A673 (cell line): Measurements from ENCODE around the gene SLC39A12. TPM values are rescaled to one million over a fixed set of nuclear protein-coding genes. Genes with fewer than 3 reads are reported as not detected.

Experiments
- BruUV-seq: library from RNA; stranded (reverse); fragments of 400-500 nt; replicated peaks from 2 replicates; lab custom pipeline; 2021; lab: Mats Ljungman, UMichigan
- CTCF ChIA-PET: fragments of 300-600 bp; sonication (Branson Sonifier 250); formaldehyde crosslinking; loops from one replicate; lab custom pipeline; 2022; ENCODE audit warnings: antibody characterized with exemption; lab: Charles Lee
- POLR2A ChIA-PET: fragments of 300-600 bp; sonication (Branson Sonifier 250); formaldehyde crosslinking; loops from one replicate; lab custom pipeline; 2022; ENCODE audit warnings: antibody characterized with exemption; ENCODE audit not compliant: low non-redundant PET; lab: Charles Lee
- DNase-seq: peaks from one replicate; pipeline ENCODE4 v3.0.0-alpha.2; 2015; ENCODE audit warnings: low spot score
- H3K27ac ChIP-seq: fragments of 200-600 bp; sonication (generic); 2 replicates; pipeline ENCODE4 v1.5.1; 2016; ENCODE audit warnings: mixed run types, low read depth, mild to moderate bottlenecking, mixed read lengths, antibody characterized with exemption, low read length; ENCODE audit not compliant: poor library complexity, severe bottlenecking
- H3K27me3 ChIP-seq: fragments of 200-600 bp; sonication (generic); replicated peaks from 2 replicates; pipeline ENCODE4 v1.6.1; 2017; ENCODE audit warnings: mixed run types, low read depth, mild to moderate bottlenecking, mixed read lengths, antibody characterized with exemption, low read length; ENCODE audit not compliant: insufficient read depth, poor library complexity
- H3K36me3 ChIP-seq: fragments of 200-600 bp; sonication (generic); 2 replicates; pipeline ENCODE4 v1.6.1; 2016; ENCODE audit warnings: mixed run types, mild to moderate bottlenecking, mixed read lengths, antibody characterized with exemption, low read length; ENCODE audit not compliant: insufficient read depth, poor library complexity, severe bottlenecking
- H3K4me1 ChIP-seq: fragments of 200-600 bp; sonication (generic); 2 replicates; pipeline ENCODE4 v1.6.1; 2017; ENCODE audit warnings: mixed run types, mild to moderate bottlenecking, mixed read lengths, antibody characterized with exemption, low read length; ENCODE audit not compliant: insufficient read depth, poor library complexity, severe bottlenecking
- H3K4me3 ChIP-seq: fragments of 200-600 bp; sonication (generic); 2 replicates; pipeline ENCODE4 v1.5.1; 2016; ENCODE audit warnings: low read depth, mixed run types, mild to moderate bottlenecking, mixed read lengths, low read length; ENCODE audit not compliant: poor library complexity, severe bottlenecking
- H3K9me3 ChIP-seq: fragments of 200-600 bp; sonication (generic); 2 replicates; pipeline ENCODE4 v1.6.1; 2016; ENCODE audit warnings: mixed run types, low read depth, mild to moderate bottlenecking, mixed read lengths, antibody characterized with exemption, low read length; ENCODE audit not compliant: poor library complexity, severe bottlenecking
- EZH2 ChIP-seq: fragments of 200-600 bp; sonication (generic); IDR thresholded peaks from 2 replicates; pipeline ENCODE4 v1.6.1; 2017; ENCODE audit warnings: borderline replicate concordance, low read depth, mild to moderate bottlenecking, mixed read lengths, antibody characterized with exemption, low read length; ENCODE audit not compliant: poor library complexity, severe bottlenecking
- intact Hi-C: fragments of 100-400 bp; cut with micrococcal nuclease; formaldehyde crosslinking; loops from one replicate; pipeline ENCODE4 v1.10.0; 2022; ENCODE audit not compliant: unreplicated experiment
- total RNA-seq: library from RNA; stranded (reverse); gene quantifications from 2 replicates; pipeline ENCODE4 v1.2.3, GENCODE V29; 2021
- TF ChIP-seq, protein P1 (sequence below): fragments of 300-800, 200-600 bp; sonication (generic); conservative IDR thresholded peaks from 2 replicates; pipeline ENCODE4 v1.5.1; 2017; ENCODE audit warnings: low read depth, mild to moderate bottlenecking, antibody characterized with exemption, low read length, moderate library complexity, mixed read lengths

Gene SLC39A12
- total RNA-seq, 1 experiment from 2014 or later = not detected

DNA sequence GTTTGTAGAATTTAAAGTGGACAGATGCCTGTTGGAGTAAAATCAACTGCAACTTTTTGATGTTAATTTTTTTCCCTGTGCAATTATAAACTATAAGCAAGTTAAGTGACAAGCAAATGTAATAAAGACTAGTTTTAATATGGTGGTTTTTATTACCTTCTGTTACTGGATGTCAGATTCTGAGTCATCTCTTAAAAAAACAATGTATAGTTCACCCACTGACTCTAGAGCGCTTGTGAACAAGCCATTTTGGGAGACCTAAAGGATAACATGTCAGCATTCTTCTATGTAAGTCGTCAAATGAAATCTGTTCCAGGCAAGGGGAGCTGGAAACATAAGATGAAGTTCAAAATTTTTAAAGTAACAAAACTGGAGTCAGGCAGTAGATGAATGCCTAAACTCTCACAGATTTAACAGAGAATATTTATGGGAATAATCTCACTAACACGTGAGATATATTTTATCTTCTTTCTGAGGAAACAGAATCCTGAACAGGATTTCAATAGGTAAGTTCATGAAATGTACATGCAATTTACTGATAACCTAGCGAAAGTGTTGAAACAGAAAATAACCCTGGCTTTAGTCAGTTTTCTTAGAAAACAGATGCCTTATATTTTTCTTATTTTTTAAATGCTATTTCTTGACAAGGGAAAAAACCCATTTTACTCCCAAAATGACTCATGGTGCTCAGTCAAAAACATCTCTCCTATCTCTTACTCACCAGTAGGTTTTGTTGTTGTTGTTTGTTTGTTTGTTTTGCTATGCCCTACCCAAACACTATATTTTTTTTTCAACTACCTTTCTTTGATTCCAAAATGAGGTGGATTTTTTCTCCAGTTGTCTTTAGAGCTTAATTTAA is 91.7 kb downstream of the SLC39A12 start:
- H3K4me1 ChIP-seq = peaks cover 15% of the 10 kb centered on the region
- peak; percentile 21 for DNase-seq
- CTCF ChIA-PET = no interaction called here
- H3K27ac ChIP-seq = no peak overlapping the region
- intact Hi-C loops = no loop called here
- H3K36me3 ChIP-seq = no peaks in the 10 kb centered on the region
- no peaks in the 10 kb centered on the region for H3K27me3 ChIP-seq
- POLR2A ChIA-PET = no interaction called here
- no peaks in the 10 kb centered on the region for H3K9me3 ChIP-seq
- no peak for TF ChIP-seq EZH2
- TF ChIP-seq, protein P1, sequence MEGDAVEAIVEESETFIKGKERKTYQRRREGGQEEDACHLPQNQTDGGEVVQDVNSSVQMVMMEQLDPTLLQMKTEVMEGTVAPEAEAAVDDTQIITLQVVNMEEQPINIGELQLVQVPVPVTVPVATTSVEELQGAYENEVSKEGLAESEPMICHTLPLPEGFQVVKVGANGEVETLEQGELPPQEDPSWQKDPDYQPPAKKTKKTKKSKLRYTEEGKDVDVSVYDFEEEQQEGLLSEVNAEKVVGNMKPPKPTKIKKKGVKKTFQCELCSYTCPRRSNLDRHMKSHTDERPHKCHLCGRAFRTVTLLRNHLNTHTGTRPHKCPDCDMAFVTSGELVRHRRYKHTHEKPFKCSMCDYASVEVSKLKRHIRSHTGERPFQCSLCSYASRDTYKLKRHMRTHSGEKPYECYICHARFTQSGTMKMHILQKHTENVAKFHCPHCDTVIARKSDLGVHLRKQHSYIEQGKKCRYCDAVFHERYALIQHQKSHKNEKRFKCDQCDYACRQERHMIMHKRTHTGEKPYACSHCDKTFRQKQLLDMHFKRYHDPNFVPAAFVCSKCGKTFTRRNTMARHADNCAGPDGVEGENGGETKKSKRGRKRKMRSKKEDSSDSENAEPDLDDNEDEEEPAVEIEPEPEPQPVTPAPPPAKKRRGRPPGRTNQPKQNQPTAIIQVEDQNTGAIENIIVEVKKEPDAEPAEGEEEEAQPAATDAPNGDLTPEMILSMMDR = no peak
- no TSS peak for BruUV-seq
- H3K4me3 ChIP-seq = no peak overlapping the region

DNA sequence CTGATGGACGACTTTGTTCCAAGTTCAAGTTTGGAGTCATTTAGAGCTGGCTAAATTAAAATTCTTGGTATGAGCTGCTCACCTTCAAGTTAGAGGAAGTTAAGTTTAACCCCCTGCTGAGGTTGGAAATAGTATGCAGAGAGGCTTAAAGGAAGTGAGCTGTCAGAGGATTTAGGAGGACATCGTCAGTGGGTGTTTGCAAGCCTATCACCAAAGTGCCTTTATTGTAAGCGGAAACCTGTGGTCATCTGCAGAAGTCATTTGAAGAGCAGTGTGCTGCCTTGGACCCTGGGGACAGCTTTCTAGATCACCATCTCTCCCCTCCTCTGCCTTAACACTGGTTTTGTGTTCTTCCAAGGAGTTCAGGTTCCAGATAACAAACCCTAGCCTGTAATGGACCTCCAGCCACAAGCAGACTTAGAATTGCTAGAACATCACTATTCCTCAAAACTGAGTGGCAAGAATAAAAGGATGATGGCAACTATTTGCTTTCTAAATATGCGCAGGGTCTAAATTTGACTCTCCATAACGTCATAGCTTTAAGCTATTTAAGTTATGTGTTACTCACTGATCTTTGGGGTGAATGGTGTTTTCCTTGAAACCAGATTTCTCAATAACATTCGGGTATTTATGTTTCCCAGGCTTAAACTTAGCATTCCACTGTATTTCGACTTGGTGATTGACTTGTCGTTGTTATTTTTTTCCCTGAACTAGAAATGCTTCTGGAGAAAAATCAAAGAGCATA is 93.4 kb downstream of the SLC39A12 start:
- BruUV-seq = no TSS peak
- Histone ChIP-seq H3K27me3 (no peaks in the 10 kb centered on the region), H3K9me3 (no peaks in the 10 kb centered on the region), H3K4me3 (no peak overlapping the region), H3K4me1 (peaks cover 15% of the 10 kb centered on the region), H3K36me3 (no peaks in the 10 kb centered on the region), H3K27ac (no peak overlapping the region)
- no peak for TF ChIP-seq EZH2
- TF ChIP-seq, protein P1 = no peak
- CTCF ChIA-PET = no interaction called here
- intact Hi-C loops = no loop called here
- POLR2A ChIA-PET = no interaction called here
- peak; percentile 83 for DNase-seq

DNA sequence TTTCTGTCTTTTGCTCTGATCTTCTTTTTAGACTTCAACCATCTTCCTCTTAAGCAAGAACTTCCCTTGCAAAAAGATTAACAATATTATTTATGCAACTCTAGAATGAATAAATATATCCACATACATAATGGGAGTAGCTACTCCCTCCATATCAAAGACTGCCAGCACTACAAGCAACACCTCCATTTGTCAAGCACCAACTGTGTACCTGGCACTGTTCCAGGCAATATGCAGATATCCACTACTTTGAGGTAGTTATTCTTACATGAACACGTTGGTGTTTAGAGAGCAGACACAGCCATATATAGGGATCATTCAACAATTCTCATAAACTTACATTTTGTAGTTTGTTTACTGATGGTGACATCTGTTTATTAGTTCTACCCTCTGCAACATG is 104.9 kb downstream of the SLC39A12 start:
- POLR2A ChIA-PET = no interaction called here

More for the DNA sequence above, 104.9 kb downstream of the SLC39A12 start:
- no TSS peak for BruUV-seq
- intact Hi-C loops = no loop called here
- DNase-seq = no peak
- H3K27me3 ChIP-seq = no peaks in the 10 kb centered on the region
- no peaks in the 10 kb centered on the region for H3K36me3 ChIP-seq
- TF ChIP-seq, protein P1 = no peak
- no peak for TF ChIP-seq EZH2
- CTCF ChIA-PET = no interaction called here
- H3K9me3 ChIP-seq = peaks cover 4% of the 10 kb centered on the region
- H3K4me1 ChIP-seq = no peaks in the 10 kb centered on the region
- H3K27ac ChIP-seq = no peak overlapping the region
- no peak overlapping the region for H3K4me3 ChIP-seq
